ENCODE data around the gene PBX3.
"Not testable (repeated sequence)": the region's sequence is repeated elsewhere in the genome, so short reads cannot be mapped to it uniquely, and the experiment has no call there.

PBX3 gene

DNA sequence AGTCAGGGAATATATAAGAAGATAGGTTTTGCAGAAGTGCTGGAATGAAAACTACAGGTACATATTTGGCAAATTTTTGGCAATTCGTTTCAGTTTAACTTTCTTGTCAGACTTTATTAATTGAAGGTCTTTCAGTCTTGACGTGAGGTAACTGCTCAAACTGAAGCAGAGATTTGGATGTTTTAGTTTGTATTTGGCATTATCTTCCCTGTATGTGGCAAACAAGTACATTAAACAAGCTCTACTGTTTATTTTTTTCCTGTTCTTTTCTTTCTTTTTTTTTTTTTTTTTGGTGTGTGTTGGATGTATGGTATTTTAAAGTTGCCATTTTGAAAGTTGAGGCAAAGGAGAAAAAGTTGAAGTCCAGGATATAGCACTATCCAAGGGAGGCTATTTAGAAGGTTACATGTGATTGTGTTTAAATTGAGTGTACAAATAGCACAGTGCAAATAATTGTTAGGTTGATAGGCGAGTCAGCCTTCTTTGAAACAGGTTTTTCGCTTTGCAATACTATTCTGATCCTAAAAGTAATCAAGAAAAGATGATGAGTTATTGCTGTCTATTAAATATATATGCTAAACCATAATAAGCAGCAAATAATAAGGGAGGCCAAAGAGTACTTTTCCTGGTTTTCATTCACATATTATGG is 2.2 kb downstream of the PBX3 start:
- no peak for DNase-seq

DNA sequence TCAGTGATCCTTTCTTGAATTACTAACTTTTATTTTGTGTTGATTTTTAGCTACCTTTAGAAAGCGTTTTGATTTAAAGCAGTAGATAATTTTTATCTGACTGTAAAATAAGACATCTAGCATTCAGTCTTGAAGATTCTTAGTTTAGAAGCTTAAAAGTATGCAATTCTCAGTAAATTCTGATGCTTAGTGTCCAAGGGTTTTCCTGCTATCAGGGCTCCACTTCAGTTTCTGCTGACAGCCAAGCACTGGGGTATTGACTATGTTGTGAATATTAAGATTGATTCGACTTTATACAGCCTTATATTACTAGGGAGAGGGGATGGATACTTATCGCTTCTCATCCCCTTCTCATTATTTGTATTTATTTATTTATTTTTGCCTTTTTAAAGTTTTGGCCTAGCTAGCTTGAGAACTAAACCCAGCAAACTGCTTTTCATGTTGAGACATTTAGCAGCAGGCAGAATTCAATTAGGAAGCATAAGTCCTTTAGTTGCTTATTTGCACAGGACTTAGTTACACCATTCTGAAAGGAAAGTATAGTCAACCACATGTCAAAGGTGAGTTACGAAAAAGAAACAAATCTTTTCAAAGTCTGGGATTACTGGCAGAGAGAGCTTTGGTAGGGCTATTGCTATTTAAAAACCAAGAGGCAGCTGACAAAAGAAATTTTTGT is 2.9 kb downstream of the PBX3 start:
- no peak for DNase-seq

- DNase-seq: no peak
Measured at GRCh38 chr9:125750627-125751011, 3.4 kb downstream of the PBX3 start.

DNA sequence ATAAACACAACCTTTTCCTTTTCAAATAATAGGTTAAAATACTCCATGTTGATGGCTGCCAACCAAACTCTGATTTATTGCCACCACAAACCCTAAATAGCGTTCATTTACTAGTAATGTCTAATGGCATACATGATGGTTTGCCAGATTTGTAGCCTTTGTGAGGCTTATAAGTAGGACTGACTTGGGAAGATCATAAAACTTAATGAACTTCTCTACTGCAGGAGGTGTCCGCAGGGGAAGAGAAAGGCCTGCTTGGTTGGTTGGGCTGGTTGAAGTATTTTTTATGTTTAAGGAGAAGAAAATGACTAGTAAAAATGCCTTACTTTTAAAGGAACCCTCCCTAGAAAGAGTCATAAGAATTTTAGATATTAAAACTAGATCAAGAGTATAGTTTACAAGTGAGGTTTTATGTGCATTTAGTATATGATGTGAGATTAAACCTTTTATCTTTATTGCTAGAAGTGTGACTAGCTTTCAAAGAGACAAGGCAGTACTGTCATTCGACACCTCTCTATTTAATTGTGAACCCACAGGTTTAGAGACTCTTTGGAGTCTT is 5.0 kb downstream of the PBX3 start:
- no peak for DNase-seq

DNA sequence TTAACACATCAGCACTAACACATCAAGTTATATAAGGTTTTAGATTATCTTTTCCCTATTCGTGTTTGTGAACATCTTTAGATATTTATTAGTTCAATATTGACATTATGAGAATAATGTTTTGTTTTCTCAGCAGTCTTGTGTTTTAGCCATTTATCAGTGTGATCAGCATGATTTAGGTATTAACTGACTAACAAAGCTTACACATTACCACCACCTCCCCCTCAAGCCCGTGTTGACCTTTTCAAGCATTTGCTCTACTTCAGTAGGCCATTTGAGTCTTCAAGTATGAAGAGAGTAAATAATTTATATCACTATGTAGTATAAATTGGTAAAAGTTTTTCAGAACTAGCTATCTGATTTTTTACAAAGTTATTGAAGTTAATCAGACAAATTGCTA is 6.9 kb downstream of the PBX3 start:
- no peak for DNase-seq

DNA sequence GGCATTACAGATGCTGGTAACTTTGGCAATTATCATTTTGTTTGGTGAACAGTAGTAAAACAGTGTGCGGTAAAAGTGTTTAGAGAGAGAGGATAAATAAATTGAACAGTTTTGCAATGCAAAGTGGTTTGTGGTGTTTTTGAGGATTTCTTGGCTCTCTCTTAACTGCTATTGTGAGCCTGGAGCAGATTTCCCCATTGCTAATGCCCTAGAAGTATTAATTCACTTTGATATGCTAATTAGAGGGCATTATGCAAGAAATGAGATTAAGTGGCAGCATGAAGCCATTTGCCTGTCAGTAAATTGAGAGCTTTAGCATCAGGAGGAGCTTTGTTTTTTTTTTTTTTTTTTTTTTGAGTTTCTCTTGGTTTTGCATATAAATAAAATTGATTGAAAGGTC is 8.2 kb downstream of the PBX3 start:
- DNase-seq: no peak

GRCh38 chr9:125756518-125756917 is 9.3 kb downstream of the PBX3 start:
- no peak for DNase-seq

- DNase-seq: no peak
Measured at GRCh38 chr9:125757834-125758233, 10.7 kb downstream of the PBX3 start.

DNA sequence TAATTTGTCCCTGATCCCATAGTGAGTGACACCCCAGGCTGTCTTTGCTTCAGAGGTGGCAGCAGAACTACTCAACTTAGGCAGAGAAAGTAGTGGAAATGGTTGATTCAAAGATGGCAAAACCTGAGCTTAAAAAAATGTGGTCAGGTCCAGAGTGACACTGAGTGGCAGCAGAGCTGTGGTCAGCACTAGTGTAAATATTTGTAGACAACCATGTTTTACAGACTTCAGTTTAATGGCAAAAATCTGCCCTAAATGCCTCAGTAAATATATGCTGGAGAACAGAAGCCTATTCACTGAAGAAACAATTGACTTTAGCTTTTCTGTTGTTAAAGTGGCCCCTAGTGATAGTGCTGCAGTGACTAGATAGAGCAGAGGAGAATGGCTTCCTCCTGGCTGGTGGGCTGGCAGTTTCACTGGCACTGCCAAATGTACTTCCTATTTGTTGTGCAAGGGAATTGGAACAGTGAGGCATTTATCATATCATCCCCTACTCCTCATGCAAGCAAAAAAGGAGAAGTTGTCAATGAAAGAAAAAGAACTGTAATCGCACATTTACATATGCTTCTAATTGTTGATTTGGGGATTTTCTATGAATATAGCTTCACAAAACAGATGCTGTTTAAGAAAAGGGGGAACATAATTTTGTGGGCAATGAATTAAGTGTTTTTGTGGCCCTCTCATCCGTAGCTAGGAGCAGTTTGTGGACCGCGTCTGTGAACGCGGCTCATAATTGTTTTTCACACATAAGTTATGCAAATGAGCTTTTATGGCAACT is 12.0 kb downstream of the PBX3 start:
- no peak for DNase-seq

DNA sequence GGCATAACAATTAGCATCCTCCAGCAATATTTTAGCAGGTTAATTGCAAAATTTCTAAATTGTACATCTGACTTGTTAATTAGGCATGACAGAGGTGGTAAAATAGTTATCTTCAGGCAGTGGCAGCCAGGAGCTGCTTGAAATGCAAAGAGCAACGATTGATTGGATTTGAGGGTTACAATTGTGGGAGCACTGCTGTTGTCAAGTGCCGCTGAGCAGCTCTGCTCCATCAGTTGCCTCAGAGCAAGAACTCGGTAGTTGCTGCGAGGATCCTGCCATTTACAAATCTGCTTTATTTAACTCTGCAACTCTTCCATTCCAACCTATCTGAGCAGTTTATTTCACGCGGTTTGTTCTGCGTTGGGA is 12.6 kb downstream of the PBX3 start:
- DNase-seq: no peak

GRCh38 chr9:125760537-125760936 is 13.4 kb downstream of the PBX3 start:
- no peak for DNase-seq

DNA sequence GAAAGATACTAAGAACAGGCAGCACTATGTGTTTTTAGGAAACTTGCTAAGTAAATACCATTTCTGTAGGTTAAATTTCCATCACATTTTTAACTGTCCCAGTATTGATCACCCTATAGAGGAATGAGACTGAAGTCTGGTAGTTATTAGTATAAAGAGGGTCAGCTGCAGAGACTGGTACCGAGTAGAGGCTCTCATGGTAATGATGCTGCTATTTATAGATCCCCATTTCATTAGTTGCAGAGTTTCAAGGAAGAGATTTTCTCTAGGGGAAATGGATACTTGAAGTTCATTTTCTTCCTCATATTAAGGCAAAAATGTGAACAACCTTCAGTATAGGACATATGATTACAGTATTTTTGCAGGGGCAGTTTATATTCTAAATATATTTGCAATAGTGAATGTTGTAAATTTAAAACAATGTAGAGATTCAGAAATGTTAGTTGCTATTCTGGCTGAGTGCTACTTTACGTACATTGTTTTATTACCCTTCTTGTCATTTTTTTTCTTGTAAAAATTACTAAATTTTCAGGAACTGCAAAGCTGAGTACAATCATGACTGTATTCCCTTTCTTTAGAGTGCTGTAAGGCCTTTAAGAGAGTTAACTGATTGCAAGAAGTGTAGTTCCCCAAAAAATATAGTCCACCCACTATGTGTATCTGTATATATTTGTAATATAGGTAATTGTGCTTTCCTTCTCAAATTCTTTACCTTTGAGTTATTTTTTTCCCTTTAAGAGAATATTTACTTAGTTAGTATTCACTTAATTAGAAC is 14.7 kb downstream of the PBX3 start:
- no peak for DNase-seq

DNA sequence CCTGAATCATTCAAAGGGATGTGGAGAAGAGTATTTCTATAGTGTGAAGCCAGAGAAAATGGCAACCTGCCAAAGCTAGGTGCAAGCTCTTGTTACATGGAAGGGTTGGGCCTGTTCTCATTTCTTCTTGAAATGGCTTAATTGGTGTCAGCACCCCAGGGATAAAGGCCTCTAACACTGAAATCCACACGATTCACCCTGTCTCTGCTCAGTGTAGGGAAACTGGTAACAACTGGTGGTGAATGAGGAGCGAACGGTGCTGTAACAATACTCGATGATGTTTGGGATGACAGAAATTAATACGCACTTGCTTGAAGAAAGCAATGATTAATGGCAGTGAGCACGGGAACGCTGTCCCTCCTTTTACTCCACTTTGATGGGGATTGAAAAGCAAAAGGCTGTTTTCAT is 16.2 kb downstream of the PBX3 start:
- DNase-seq: no peak

DNA sequence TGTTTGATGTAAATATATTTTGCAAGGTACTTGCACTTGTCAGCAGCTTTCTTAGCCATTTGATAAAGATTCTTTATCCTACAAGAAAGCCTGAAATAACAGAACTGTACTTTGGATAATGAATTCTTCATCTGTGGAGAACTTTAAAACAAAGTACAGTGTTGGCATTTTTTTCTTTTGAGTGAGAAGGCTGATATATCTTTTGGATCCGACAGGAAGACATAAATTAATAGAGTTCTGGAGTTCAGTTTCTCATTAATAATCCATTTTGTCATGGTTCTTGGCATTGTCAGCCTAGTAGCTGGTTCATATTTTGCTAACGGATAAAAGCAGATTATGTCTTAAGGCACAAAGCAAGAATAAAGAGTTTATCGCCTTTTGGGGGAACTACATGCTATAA is 17.0 kb downstream of the PBX3 start:
- no peak for DNase-seq

- DNase-seq: no peak
Measured at GRCh38 chr9:125766468-125767221, 19.5 kb downstream of the PBX3 start.

DNA sequence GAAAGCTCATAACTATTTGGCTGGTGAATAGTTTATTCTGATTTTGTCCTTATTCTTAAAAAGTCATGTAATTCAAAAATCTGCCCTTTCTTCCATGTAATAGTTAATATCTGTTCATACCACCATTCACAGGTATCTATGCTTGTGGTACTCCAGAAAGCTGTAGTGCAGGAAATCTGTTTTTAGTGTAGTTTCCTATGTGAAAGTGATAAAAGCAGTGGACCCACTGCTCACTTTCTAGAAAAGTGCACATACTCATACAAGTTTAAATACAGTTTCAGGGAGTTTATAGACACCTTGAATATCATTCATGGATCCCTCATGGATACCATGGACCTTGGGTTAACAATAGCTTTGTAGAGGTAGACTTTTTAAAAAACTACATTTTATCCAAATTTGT is 20.2 kb downstream of the PBX3 start:
- DNase-seq: no peak

- DNase-seq: no peak
Measured at GRCh38 chr9:125768803-125769202, 21.6 kb downstream of the PBX3 start.

DNA sequence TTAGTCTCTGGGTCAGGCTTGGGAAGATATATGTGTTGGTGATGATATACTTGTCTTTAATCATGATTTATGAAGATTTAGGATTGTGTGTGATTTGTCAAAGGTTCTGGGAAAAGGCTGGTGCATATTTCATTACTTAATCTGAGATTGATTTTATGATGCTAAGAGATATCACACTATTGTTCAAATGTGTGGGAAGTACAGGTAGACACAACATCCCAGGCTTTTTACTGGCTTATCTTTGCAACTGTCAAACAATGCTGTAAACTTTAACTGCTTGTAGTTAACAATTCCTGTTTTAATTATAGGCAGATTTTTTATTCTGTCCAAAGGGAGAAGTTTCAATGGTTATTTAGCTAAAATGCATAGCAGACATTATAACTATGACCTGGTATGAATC is 23.9 kb downstream of the PBX3 start:
- no peak for DNase-seq

DNA sequence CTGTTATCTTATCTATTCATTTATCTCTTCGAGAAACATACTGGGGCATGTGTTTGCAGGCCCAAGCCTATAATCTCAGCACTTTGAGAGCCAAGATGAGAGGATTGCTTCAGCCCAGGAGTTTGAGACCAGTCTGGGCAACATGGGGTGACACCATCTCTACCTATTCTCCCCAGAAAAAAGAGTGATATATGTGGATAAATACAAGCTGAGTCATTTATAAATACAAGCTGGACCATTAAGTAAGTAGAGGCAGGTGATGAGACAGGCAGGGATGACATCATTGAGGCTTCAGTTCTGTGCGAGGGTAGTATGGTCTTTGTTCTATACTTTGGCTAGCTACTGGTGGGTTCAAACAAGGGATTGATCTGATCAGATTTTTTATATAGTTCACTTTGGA is 25.6 kb downstream of the PBX3 start:
- DNase-seq: no peak

GRCh38 chr9:125774106-125774505 is 26.9 kb downstream of the PBX3 start:
- DNase-seq: no peak

DNA sequence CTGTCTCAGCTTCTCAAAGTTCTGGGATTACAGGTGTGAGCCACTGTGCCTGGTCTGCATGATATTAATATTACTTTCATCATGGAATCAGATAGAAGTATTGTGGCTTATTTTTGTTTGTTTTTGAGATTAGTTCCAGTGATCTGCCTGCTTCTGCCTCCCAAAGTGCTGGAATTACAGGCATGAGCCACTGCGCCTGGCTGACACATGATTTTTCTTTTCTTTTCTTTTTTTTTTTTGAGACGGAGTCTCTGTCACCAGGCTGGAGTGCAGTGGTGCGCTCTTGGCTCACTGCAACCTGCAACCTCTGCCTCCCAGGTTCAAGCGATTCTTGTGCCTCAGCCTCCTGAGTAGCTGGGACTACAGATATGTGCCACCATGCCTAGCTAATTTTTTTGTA is 29.6 kb downstream of the PBX3 start:
- DNase-seq: not testable (repeated sequence)

GRCh38 chr9:125778538-125779219 is 31.5 kb downstream of the PBX3 start:
- not testable (repeated sequence) for DNase-seq

All from activated CD4-positive, alpha-beta T cell treated with anti-CD3 and anti-CD28 coated beads, Interleukin-2, amount 50 U/mL, for 16 hours (primary cell).